Measurements from ENCODE around the gene MYOF. TPM values are rescaled to one million over a fixed set of nuclear protein-coding genes. Genes with fewer than 3 reads are reported as not detected.
A peak's percentile ranks its signal among the peaks of the same experiment; 100 is the strongest.
"Not testable (repeated sequence)": the region's sequence is repeated elsewhere in the genome, so short reads cannot be mapped to it uniquely, and the experiment has no call there.

MYOF gene
- total and polyA plus RNA-seq, 8 donors: 5.0 to 111 (median 36.0) TPM

DNA sequence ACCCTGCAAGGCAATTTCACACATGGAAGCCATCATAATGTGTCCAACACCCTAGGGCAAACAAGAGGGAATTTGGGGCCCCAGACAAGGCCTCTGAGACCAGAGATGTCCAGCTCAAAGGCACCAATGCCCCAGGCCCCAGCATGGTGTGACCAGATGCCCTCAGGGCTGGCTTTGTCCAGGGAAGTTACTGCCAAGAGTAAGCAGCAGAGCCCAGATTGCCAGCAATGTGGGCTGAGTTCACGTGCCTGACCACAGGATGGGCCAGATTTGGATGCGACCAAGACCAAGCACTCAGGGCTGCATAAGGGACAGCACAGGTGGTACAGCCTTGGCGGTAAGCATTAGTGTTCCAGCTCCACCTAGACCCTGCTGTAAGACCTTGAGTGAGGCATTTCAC is 12.7 kb downstream of the MYOF start:
- Histone ChIP-seq H3K27me3 (no peaks in the 10 kb centered on the region), H3K27ac (peak overlapping the region; percentile 27 to 83 (median 80)), H3K4me1 (peaks cover 18 to 79% (median 64%) of the 10 kb centered on the region in 4 donors), H3K36me3 (peaks cover 0 to 6% (median 0%) of the 10 kb centered on the region in 4 donors), H3K9me3 (no peaks in the 10 kb centered on the region), H3K4me3 (no peak overlapping the region)
- no peak for DNase-seq
- 77 to 93% (median 89%) methylated on average over 3 of the region's 3 CpGs for WGBS, 5 donors
- intact Hi-C loops (cut with DNase I; ENCODE audit: low total_unique reads): no loop called here
- TF ChIP-seq POLR2A (IDR thresholded peaks at IDR 0.05): no peak
- TF ChIP-seq POLR2AphosphoS5 (IDR thresholded peaks at IDR 0.05): no peak
- TF ChIP-seq, protein P1, sequence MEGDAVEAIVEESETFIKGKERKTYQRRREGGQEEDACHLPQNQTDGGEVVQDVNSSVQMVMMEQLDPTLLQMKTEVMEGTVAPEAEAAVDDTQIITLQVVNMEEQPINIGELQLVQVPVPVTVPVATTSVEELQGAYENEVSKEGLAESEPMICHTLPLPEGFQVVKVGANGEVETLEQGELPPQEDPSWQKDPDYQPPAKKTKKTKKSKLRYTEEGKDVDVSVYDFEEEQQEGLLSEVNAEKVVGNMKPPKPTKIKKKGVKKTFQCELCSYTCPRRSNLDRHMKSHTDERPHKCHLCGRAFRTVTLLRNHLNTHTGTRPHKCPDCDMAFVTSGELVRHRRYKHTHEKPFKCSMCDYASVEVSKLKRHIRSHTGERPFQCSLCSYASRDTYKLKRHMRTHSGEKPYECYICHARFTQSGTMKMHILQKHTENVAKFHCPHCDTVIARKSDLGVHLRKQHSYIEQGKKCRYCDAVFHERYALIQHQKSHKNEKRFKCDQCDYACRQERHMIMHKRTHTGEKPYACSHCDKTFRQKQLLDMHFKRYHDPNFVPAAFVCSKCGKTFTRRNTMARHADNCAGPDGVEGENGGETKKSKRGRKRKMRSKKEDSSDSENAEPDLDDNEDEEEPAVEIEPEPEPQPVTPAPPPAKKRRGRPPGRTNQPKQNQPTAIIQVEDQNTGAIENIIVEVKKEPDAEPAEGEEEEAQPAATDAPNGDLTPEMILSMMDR (IDR thresholded peaks at IDR 0.05): no peak
- no peak for TF ChIP-seq EP300 (IDR thresholded peaks at IDR 0.05)

DNA sequence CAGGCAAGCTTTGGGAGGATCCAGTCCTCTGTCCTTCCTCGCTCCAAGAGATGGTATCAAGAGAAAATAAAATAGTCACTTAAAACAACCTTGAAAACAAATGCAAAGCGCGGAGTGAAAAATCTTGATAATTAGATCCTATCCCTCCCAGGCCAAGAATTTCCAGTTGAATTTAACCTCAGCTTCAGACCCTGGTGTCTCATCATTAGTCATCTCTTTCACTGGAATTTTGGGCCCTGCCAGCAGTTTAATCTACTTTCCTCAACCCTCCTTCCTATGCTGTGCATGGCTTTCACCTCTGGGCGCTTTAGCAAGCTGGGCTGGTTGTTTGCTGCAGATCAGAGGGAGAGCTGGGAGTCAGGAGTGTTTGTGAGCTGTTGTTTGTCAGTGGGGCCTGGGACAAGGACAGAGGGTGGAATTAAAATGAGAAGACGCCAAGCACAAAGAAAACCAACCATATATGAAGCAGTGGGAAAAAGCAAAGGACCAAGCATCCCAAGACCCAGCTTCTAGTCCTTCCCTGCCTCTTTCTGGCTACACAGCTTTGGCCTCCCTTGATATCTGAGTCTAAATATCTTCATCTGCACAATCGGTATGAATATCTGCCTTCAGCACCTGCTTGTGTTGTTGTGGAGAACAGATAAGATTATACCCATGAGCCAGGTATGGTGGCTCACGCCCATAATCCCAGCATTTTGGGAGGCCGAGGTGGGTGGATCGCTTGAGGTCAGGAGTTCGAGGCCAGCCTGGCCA is 13.5 kb downstream of the MYOF start:
- peak overlapping the region; percentile 16 to 83 (median 80) for H3K27ac ChIP-seq
- DNase-seq: no peak
- no peak overlapping the region for H3K4me3 ChIP-seq
- 70 to 79% (median 73%) methylated on average over 10 of the region's 10 CpGs for WGBS, 5 donors
- peaks cover 0 to 6% (median 0%) of the 10 kb centered on the region in 4 donors for H3K36me3 ChIP-seq
- intact Hi-C loops (cut with DNase I; ENCODE audit: low total_unique reads): no loop called here
- no peaks in the 10 kb centered on the region for H3K27me3 ChIP-seq
- TF ChIP-seq POLR2AphosphoS5 (IDR thresholded peaks at IDR 0.05): peak in 1 of 3 donors; percentile 46
- TF ChIP-seq EP300 (IDR thresholded peaks at IDR 0.05): no peak
- TF ChIP-seq, protein P1 (IDR thresholded peaks at IDR 0.05): no peak
- H3K9me3 ChIP-seq: no peaks in the 10 kb centered on the region
- peaks cover 22 to 79% (median 69%) of the 10 kb centered on the region in 4 donors for H3K4me1 ChIP-seq

DNA sequence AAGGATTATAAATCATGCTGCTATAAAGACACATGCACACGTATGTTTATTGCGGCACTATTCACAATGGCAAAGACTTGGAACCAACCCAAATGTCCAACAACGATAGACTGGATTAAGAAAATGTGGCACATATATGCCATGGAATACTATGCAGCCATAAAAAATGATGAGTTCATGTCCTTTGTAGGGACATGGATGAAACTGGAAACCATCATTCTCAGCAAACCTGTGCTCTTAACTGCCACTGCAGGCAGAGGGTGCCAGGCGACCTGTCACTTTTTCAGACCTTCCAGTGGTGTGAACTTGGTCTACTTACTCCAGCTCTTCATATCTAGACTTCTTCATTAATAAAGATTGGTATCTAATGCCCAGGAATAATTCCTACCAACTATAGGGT is 14.5 kb downstream of the MYOF start:
- H3K27me3 ChIP-seq; intact Hi-C loops (cut with DNase I; ENCODE audit: low total_unique reads); H3K36me3 ChIP-seq; DNase-seq; H3K4me3 ChIP-seq; H3K9me3 ChIP-seq: not testable (repeated sequence)
- Histone ChIP-seq H3K27ac (peak overlapping the region in 4 of 5 donors; percentile 67 to 83 (median 80)), H3K4me1 (peaks cover 26 to 89% (median 72%) of the 10 kb centered on the region in 4 donors)
- WGBS, 5 donors: 80 to 93% (median 86%) methylated on average over 1 to 4 of the region's 4 CpGs

DNA sequence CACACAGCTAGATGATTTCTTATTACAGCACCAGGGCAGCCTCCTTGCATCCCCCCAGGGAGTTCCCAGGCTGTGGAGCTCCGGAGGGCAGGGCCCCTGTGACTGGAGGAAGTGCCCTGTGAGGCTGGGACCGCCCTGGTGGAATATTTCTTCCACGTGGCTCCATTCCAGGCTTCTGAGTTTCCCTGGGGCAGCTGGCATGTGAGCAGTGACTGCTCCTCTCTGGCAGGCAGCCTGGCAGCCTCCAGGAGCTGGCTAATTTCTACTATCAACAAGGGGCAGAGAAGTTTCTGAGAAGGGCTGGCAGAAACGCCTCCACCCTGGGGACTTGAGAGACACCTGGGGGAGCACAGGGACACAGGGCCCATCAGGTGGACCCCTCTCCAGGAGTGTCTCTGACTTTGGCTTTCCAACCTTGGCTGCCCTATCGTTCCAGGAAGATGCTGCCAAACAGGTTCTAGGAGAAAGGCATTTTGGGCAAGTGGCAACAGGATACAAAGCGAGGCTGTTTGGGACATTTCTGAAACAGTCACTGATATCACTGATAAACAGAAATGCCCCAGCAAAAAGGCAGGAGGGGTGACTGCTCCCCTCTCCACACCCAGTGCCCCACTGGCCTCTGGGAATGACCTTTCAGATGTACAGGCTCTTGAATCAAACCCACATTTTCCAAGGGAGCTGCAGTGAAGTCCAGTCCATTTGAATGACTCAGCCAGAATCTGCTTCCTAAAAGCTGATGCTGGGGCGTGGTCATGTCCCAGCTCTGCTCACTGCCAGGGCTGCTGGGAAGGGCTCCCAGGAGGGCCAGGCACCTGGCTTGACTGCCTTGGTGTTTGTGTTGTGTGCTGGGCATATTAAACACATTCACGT is 16.1 kb downstream of the MYOF start:
- peak; percentile 89 to 92 for DNase-seq
- H3K27me3 ChIP-seq: no peaks in the 10 kb centered on the region
- peak overlapping the region; percentile 92 to 94 (median 94) for H3K27ac ChIP-seq
- H3K9me3 ChIP-seq: no peaks in the 10 kb centered on the region
- H3K4me3 ChIP-seq: no peak overlapping the region
- peaks cover 0 to 6% (median 0%) of the 10 kb centered on the region in 4 donors for H3K36me3 ChIP-seq
- TF ChIP-seq POLR2AphosphoS5 (IDR thresholded peaks at IDR 0.05): peak; percentile 56 to 88 (median 80)
- no peak for TF ChIP-seq POLR2A (IDR thresholded peaks at IDR 0.05)
- no peak for TF ChIP-seq EP300 (IDR thresholded peaks at IDR 0.05)
- intact Hi-C loops (cut with DNase I; ENCODE audit: low total_unique reads): no loop called here
- WGBS, 5 donors: 16 to 26% (median 21%) methylated on average over 5 to 8 of the region's 8 CpGs
- H3K4me1 ChIP-seq: peaks cover 32 to 89% (median 77%) of the 10 kb centered on the region in 4 donors

DNA sequence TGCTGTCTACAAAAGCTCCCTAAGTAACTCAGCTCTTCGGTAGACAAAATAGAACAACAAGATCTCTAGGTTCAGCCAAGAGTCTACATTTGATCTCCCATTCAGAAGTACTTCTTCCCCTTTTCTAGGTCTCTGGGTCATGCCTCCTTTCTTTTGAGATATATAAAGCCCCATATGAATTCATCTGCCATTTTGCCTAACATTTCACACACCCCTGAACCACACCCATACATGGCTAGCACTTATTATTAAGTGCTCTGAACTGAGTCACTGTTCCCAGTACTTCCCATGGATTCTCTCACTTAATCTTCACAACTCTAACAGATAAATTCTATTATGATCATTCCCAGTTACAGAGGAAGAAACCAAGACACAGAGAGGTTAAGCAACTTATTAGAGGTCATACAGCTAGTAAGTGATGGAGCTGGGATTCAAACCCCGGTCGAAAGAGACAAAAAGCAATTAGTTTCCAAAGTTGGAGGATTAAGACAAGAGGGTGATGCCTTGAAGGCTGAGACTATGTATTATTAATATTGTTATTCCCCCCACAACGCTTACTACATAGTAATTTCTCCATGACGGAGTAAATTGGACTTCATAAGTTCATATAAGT is 17.3 kb downstream of the MYOF start:
- peak overlapping the region in 4 of 5 donors; percentile 94 for H3K27ac ChIP-seq
- TF ChIP-seq POLR2AphosphoS5 (IDR thresholded peaks at IDR 0.05) (peak in 1 of 3 donors; percentile 19), EP300 (IDR thresholded peaks at IDR 0.05) (no peak)
- DNase-seq: no peak
- no peaks in the 10 kb centered on the region for H3K27me3 ChIP-seq
- no peak overlapping the region for H3K4me3 ChIP-seq
- peaks cover 0 to 6% (median 0%) of the 10 kb centered on the region in 4 donors for H3K36me3 ChIP-seq
- H3K4me1 ChIP-seq: peaks cover 39 to 84% (median 76%) of the 10 kb centered on the region in 4 donors
- WGBS, 5 donors: 76 to 87% (median 79%) methylated on average over 5 of the region's 5 CpGs
- intact Hi-C loops (cut with DNase I; ENCODE audit: low total_unique reads): no loop called here
- H3K9me3 ChIP-seq: no peaks in the 10 kb centered on the region

All from stomach (tissue), 9 donors.